Left ventricle myocardium inferior (tissue), 1 donor: Measurements from ENCODE around the gene OR2A2. TPM values are rescaled to one million over a fixed set of nuclear protein-coding genes. Genes with fewer than 3 reads are reported as not detected.

Experiments used
- DNase-seq: peaks from one replicate; pipeline ENCODE4 v3.0.0-alpha.2; 2020
- H3K27ac ChIP-seq: fragments of 200-600 bp; replicated peaks from 2 replicates; pipeline ENCODE4 v1.8.0; 2021
- H3K27me3 ChIP-seq: fragments of 200-600 bp; 2 replicates; pipeline ENCODE4 v1.8.0; 2021; ENCODE audit warnings: low read depth
- H3K36me3 ChIP-seq: fragments of 200-600 bp; 2 replicates; pipeline ENCODE4 v1.8.0; 2021
- H3K4me1 ChIP-seq: fragments of 200-600 bp; 2 replicates; pipeline ENCODE4 v1.8.0; 2021
- H3K4me3 ChIP-seq: fragments of 200-600 bp; 2 replicates; pipeline ENCODE4 v1.8.0; 2021; ENCODE audit warnings: mild to moderate bottlenecking, moderate library complexity
- H3K9me3 ChIP-seq: fragments of 200-600 bp; replicated peaks from 2 replicates; pipeline ENCODE4 v1.8.0; 2021
- intact Hi-C: fragments of 100-400 bp; cut with micrococcal nuclease; formaldehyde crosslinking; loops from one replicate; pipeline ENCODE4 v1.11.0; 2022
- total RNA-seq: library from RNA; stranded (reverse); fragmentation: NEBNext Ultra II Directional; extraction: Animal tissue kit (Norgen Biotek cat#: 25700); gene quantifications from one replicate; pipeline ENCODE4 v1.2.1, GENCODE V29; 2021
- TF ChIP-seq, protein P1 (sequence below): fragments of 200-600 bp; IDR thresholded peaks from 2 replicates; pipeline ENCODE4 v1.8.0; 2021; ENCODE audit warnings: antibody characterized with exemption, mild to moderate bottlenecking, borderline replicate concordance
- donor health status: DM: no; HTN: yes; CAD: no; lungs with severe emphysema.

The OR2A2 gene
- total RNA-seq, 1 donor from 2014 or later, result not detected

DNA sequence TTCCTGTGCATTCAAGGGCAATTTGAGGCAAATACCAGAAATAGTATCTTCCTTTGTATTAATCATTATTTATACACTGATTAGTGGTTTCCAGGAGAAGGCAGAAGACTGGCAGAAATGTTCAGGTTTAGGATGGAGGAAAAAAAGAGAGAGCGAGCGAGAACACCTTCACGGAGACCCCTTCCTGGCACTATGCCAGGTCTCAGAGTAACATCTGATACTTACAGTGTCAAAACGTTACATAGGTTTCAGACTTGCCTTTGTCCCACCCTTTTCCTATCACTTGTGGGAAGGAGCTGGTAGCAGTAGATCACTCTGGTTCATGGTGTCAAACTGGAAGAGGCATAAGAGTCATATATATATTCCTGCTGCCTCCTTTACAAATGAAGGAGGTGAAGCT lies 22.7 kb upstream of the OR2A2 start:
- intact Hi-C loops, result no loop called here
- TF ChIP-seq, protein P1, sequence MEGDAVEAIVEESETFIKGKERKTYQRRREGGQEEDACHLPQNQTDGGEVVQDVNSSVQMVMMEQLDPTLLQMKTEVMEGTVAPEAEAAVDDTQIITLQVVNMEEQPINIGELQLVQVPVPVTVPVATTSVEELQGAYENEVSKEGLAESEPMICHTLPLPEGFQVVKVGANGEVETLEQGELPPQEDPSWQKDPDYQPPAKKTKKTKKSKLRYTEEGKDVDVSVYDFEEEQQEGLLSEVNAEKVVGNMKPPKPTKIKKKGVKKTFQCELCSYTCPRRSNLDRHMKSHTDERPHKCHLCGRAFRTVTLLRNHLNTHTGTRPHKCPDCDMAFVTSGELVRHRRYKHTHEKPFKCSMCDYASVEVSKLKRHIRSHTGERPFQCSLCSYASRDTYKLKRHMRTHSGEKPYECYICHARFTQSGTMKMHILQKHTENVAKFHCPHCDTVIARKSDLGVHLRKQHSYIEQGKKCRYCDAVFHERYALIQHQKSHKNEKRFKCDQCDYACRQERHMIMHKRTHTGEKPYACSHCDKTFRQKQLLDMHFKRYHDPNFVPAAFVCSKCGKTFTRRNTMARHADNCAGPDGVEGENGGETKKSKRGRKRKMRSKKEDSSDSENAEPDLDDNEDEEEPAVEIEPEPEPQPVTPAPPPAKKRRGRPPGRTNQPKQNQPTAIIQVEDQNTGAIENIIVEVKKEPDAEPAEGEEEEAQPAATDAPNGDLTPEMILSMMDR, result no peak
- no peaks in the 10 kb centered on the region for H3K4me1 ChIP-seq

DNA sequence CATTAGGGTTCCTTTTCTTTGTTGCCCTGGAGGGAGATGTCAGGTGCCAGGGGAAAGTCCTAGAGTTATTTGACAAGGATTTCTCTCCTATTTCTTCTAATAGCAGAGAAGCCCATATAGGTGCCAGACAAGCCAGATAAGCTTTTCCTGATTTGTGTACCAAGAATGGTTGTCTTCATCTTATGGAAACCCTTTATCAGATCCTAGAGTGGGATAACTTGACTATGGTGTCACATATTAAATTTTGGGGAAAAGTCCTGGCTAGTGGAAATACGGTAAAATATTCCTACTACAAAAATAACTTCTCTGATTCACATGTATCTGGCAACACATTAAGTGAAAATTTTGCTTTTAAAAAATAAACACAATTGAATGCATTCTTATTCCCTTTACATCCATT lies 22.2 kb upstream of the OR2A2 start:
- no peaks in the 10 kb centered on the region for H3K36me3 ChIP-seq
- H3K4me3 ChIP-seq, result no peak overlapping the region
- no peaks in the 10 kb centered on the region for H3K4me1 ChIP-seq
- TF ChIP-seq, protein P1, result no peak
- H3K27ac ChIP-seq, result no peak overlapping the region
- DNase-seq, result no peak
- no peaks in the 10 kb centered on the region for H3K27me3 ChIP-seq
- H3K9me3 ChIP-seq, result peaks cover 10% of the 10 kb centered on the region
- intact Hi-C loops, result no loop called here

More for the DNA sequence above, 22.7 kb upstream of the OR2A2 start:
- Histone ChIP-seq H3K27ac (no peak overlapping the region), H3K4me3 (no peak overlapping the region), H3K9me3 (peaks cover 10% of the 10 kb centered on the region), H3K36me3 (no peaks in the 10 kb centered on the region), H3K27me3 (no peaks in the 10 kb centered on the region)
- DNase-seq, result no peak

DNA sequence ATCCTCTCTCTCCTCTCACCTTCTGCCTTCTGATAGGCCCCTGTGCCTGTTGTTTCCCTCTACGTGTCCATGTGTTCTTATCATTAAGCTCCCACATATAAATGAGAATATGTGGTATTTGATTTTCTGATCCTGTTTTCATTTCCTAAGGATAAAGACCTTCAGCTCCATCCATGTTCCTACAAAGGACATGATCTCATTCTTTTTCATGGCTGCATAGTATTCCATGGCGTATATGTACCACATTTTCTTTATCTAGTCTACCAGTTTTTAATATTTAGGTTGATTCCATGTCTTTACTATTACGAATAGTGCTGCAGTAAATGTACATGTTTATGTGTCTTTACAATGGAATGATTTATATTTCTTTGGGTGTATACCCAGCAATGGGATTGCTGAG lies 18.7 kb upstream of the OR2A2 start:
- Histone ChIP-seq H3K27ac (no peak overlapping the region), H3K27me3 (no peaks in the 10 kb centered on the region), H3K36me3 (no peaks in the 10 kb centered on the region), H3K4me3 (no peak overlapping the region), H3K4me1 (no peaks in the 10 kb centered on the region), H3K9me3 (peaks cover 10% of the 10 kb centered on the region)
- TF ChIP-seq, protein P1, result no peak
- intact Hi-C loops, result no loop called here
- no peak for DNase-seq

DNA sequence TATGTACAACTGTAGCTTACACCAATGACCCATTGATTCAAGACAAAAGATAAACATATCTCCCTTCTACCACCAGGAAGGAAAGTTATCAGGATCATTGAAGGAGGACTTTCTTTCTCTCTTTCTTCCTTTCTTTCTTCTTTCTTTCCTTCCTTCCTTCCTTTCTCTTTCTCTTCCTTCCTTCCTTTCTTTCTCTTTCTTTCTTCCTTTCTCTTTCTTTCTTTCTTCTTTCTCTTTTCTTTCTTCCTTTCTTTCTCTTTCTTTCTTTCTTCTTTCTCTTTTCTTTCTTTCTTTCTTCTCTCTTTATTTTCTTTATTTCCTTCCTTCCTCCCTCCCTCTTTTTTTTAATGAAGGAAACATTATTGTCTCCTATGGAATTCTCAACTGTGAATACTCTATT lies 10.6 kb upstream of the OR2A2 start:
- TF ChIP-seq, protein P1, result no peak
- intact Hi-C loops, result no loop called here
- no peaks in the 10 kb centered on the region for H3K9me3 ChIP-seq
- no peak overlapping the region for H3K27ac ChIP-seq
- H3K27me3 ChIP-seq, result no peaks in the 10 kb centered on the region
- H3K4me3 ChIP-seq, result no peak overlapping the region
- no peak for DNase-seq
- H3K36me3 ChIP-seq, result no peaks in the 10 kb centered on the region
- H3K4me1 ChIP-seq, result no peaks in the 10 kb centered on the region

DNA sequence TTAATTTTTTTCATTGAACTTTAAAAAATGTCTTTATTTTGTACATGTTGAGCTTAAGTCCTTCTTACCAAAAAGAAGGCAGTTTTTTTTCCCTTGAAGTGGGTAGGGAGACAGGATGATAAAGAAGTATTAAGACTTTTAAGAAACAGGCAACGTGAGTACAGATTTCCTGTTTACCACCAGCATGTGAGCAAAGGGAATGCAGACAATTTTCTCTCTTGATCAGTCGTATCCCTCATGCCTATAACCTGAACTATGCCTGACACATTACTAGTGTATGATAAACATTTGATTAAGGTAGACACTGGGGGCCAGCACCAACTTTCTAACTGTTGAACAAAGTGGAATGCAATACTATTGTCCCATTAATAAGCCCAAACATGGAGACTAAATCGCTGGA lies 8.8 kb upstream of the OR2A2 start:
- H3K27ac ChIP-seq, result no peak overlapping the region
- TF ChIP-seq, protein P1, result no peak
- no peaks in the 10 kb centered on the region for H3K36me3 ChIP-seq
- H3K9me3 ChIP-seq, result no peaks in the 10 kb centered on the region
- DNase-seq, result no peak
- H3K27me3 ChIP-seq, result no peaks in the 10 kb centered on the region
- H3K4me3 ChIP-seq, result no peak overlapping the region
- intact Hi-C loops, result no loop called here
- H3K4me1 ChIP-seq, result no peaks in the 10 kb centered on the region

DNA sequence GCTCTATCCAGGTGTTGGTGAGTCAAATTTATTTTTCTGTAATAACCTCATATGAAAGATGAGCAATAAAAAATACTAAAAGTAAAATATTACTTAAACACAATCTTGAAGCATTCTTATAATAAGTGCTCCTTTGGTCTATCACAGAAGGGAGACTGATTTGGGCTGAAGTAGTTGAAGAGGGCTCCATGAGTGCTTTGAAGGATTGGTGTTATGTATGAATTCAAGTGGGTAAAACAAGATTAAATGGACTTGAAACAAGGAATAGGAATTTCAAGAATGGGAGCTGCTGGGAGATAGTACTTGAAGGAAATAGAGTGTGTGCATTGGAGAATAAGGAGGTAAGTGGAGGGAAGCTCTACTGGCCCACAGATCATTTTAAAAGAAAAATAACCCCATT lies 7.3 kb upstream of the OR2A2 start:
- TF ChIP-seq, protein P1, result no peak
- DNase-seq, result no peak
- intact Hi-C loops, result no loop called here
- no peaks in the 10 kb centered on the region for H3K9me3 ChIP-seq
- no peaks in the 10 kb centered on the region for H3K27me3 ChIP-seq
- H3K4me1 ChIP-seq, result no peaks in the 10 kb centered on the region
- H3K4me3 ChIP-seq, result no peak overlapping the region
- no peaks in the 10 kb centered on the region for H3K36me3 ChIP-seq
- no peak overlapping the region for H3K27ac ChIP-seq
